ENCODE measurements around the gene HDAC4. TPM values are rescaled to one million over a fixed set of nuclear protein-coding genes. Genes with fewer than 3 reads are reported as not detected.

HDAC4 gene
- total RNA-seq, 1 experiment from 2014 or later = 44.4 TPM

GRCh38 chr2:239222312-239222660, 178.5 kb downstream of the HDAC4 start:
- no peaks in the 10 kb centered on the region for H3K36me3 Mint-ChIP-seq

More at GRCh38 chr2:239222312-239222660, 178.5 kb downstream of the HDAC4 start:
- Mint-ChIP-seq H3K9me3 (no peaks in the 10 kb centered on the region), H3K4me1 (peaks cover 56% of the 10 kb centered on the region), H3K4me3 (no peak overlapping the region), H3K27ac (peak overlapping the region; percentile 58; the same call in 1 of the 2 replicates), H3K27me3 (ENCODE audit: low read depth) (no peaks in the 10 kb centered on the region)
- ChIA-PET CTCF (no interaction called here), POLR2A (no interaction called here)
- ATAC-seq (no peak), DNase-seq (ENCODE audit: low spot score) (no peak)
- TF ChIP-seq TEAD1 (CRISPR knock-in tag; IDR thresholded peaks at IDR 0.05) (no peak), NFYB (CRISPR knock-in tag; conservative IDR thresholded peaks at IDR 0.05; ENCODE audit: low read depth) (no peak), HMGA2 (CRISPR knock-in tag; IDR thresholded peaks at IDR 0.05) (no peak), JUN (CRISPR knock-in tag; IDR thresholded peaks at IDR 0.05) (no peak), SMAD4 (CRISPR knock-in tag; IDR thresholded peaks at IDR 0.05) (no peak), CTCF (IDR thresholded peaks at IDR 0.05) (no peak), ZNF532 (CRISPR knock-in tag; IDR thresholded peaks at IDR 0.05; ENCODE audit: borderline replicate concordance) (no peak), FOXP1 (CRISPR knock-in tag; IDR thresholded peaks at IDR 0.05; ENCODE audit: borderline replicate concordance) (no peak), AFF4 (CRISPR knock-in tag; IDR thresholded peaks at IDR 0.05; ENCODE audit: borderline replicate concordance) (no peak)

Measured in WTC11 (cell line).